Stimulated activated CD8-positive, alpha-beta memory T cell treated with anti-CD3 and anti-CD28 coated beads, Interleukin-2, amount 100 ng/mL, for 48 hours (primary cell): ENCODE measurements around the gene UBXN11.

ENCODE experiments used
- DNase-seq, 2 donors: peaks; one replicate each; pipeline ENCODE4 v3.0.0-alpha.2; 2020; ENCODE audit warnings: low read depth in 2 of 2

The UBXN11 gene

GRCh38 chr1:26287033-26287711 is 19.3 kb downstream of the UBXN11 start:
- DNase-seq, result peak in 1 of 2 donors; percentile 54

- DNase-seq, result no peak
Measured at GRCh38 chr1:26286064-26286416, 20.4 kb downstream of the UBXN11 start.

- no peak for DNase-seq
Measured at GRCh38 chr1:26285366-26286063, 20.9 kb downstream of the UBXN11 start.

- DNase-seq, result peak; percentile 87 to 94
Measured at GRCh38 chr1:26284597-26285347, 21.7 kb downstream of the UBXN11 start.

- DNase-seq, result no peak
Measured at GRCh38 chr1:26283871-26284596, 22.4 kb downstream of the UBXN11 start.

GRCh38 chr1:26283279-26283853 is 23.1 kb downstream of the UBXN11 start:
- no peak for DNase-seq

GRCh38 chr1:26282401-26282918 is 24.0 kb downstream of the UBXN11 start:
- DNase-seq, result no peak

GRCh38 chr1:26281971-26282370 is 24.5 kb downstream of the UBXN11 start:
- no peak for DNase-seq

GRCh38 chr1:26281091-26281958 is 25.1 kb downstream of the UBXN11 start:
- no peak for DNase-seq

- no peak for DNase-seq
Measured at GRCh38 chr1:26280333-26281042, 25.9 kb downstream of the UBXN11 start.

- DNase-seq, result peak; percentile 78 to 84
Measured at GRCh38 chr1:26279456-26280332, 26.7 kb downstream of the UBXN11 start, which contains the start of gene SH3BGRL3. TSS of gene SH3BGRL3 (plus strand) at chr1:26280086. CDS start at chr1:26280156, 70 bp downstream.

- no peak for DNase-seq
Measured at GRCh38 chr1:26278724-26279455, 27.5 kb downstream of the UBXN11 start.

- DNase-seq, result no peak
Measured at GRCh38 chr1:26278303-26278702, 28.1 kb downstream of the UBXN11 start.

- DNase-seq, result no peak
Measured at GRCh38 chr1:26277719-26278118, 28.7 kb downstream of the UBXN11 start.

GRCh38 chr1:26277261-26277661 is 29.2 kb downstream of the UBXN11 start:
- no peak for DNase-seq

GRCh38 chr1:26276432-26276838 is 30.0 kb downstream of the UBXN11 start:
- no peak for DNase-seq

- DNase-seq, result peak; percentile 63 to 71
Measured at GRCh38 chr1:26275580-26276431, 30.6 kb downstream of the UBXN11 start.
